ENCODE results near the gene UBA52. TPM values are rescaled to one million over a fixed set of nuclear protein-coding genes. Genes with fewer than 3 reads are reported as not detected.
A peak's percentile ranks its signal among the peaks of the same experiment; 100 is the strongest.

The UBA52 gene
- total and polyA plus RNA-seq, 2 of the 8 experiments (the other 6 are each of a cell fraction or from before 2014, with no cell fraction given) = 1,340 to 5,409 TPM

- peak overlapping the region; percentile 25 to 59 (median 44); a peak in 6 of 7 replicates for H3K9ac ChIP-seq (replicated peaks in 1 of 4; ENCODE audit: extremely low read depth in 1 of 4, low read depth in 3 of 4, low read length in 3 of 4)
- no peak overlapping the region for H2BK12ac ChIP-seq (ENCODE audit: low read depth, low read length)
- H2BK20ac ChIP-seq (ENCODE audit: low read length) = no peak overlapping the region
- H4K8ac ChIP-seq (ENCODE audit: extremely low read depth, insufficient read depth, low read length) = 0 out of 2 replicates have a peak overlapping the region, but pooled peaks have one; percentile 76
- H4K91ac ChIP-seq (replicated peaks; ENCODE audit: insufficient read length, low read length) = peak overlapping the region; percentile 76
- H3K27ac ChIP-seq (ENCODE audit: low read depth, low read length) = no peak overlapping the region
- no peak overlapping the region for H3K14ac ChIP-seq (ENCODE audit: insufficient read length)
- no peak overlapping the region for H2AFZ ChIP-seq (ENCODE audit: low read length)
- no peaks in the 10 kb centered on the region for H3K27me3 ChIP-seq (replicated peaks in 1 of 4; ENCODE audit: control insufficient read depth in 3 of 4, extremely low read depth in 1 of 4, insufficient read depth in 3 of 4, low read length in 3 of 4)
- H3K18ac ChIP-seq (ENCODE audit: extremely low read depth, low read length) = peak overlapping the region; percentile 48
- ChIA-PET POLR2A (ENCODE audit: partially characterized antibody) (interaction anchor here (0.6 to 2.6 kb wide), 14 partner anchors 11 to 126 kb away, joined by 3 to 23 read pairs (median 5); partner anchors contain the start of genes ELL, FKBP8, REX1BD and UBA52), CTCF (ENCODE audit: partially characterized antibody) (interaction anchor here (0.6 to 2.5 kb wide), 11 partner anchors 9 to 118 kb away, joined by 3 to 8 read pairs (median 5); partner anchors contain the start of genes FKBP8 and UBA52)
- peaks cover 0 to 23% of the 10 kb centered on the region in 2 experiments; a peak in 3 of 4 replicates for H3K79me2 ChIP-seq (ENCODE audit: control insufficient read depth in 1 of 2, insufficient read depth in 2 of 2, low read length in 2 of 2)
- 42% methylated on average over 11 of the region's 11 CpGs; no CpG with 5 or more reads in 1 of the 2 experiments for WGBS, 2 experiments (ENCODE audit: extremely low coverage in 1 of 2, insufficient coverage in 1 of 2, insufficient read length in 1 of 2, insufficient replicate concordance in 2 of 2, low coverage in 1 of 2, low lambda C conversion rate in 2 of 2, missing lambda C conversion rate in 1 of 2)
- H3K56ac ChIP-seq (replicated peaks; ENCODE audit: insufficient read length, low read depth, low read length) = no peak overlapping the region
- H3K79me1 ChIP-seq (ENCODE audit: low read depth, low read length) = peaks cover 4% of the 10 kb centered on the region
- H4K5ac ChIP-seq (ENCODE audit: insufficient read length, low read depth, low read length) = no peak overlapping the region
- peak overlapping the region; percentile 59 to 79 (median 70) for H3K4me3 ChIP-seq (ENCODE audit: extremely low read depth in 1 of 4, insufficient read depth in 2 of 4, low read depth in 3 of 4, low read length in 4 of 4)
- H3K4me2 ChIP-seq (ENCODE audit: insufficient read depth in 1 of 2, low read depth in 2 of 2, low read length in 2 of 2) = peak overlapping the region; percentile 78 to 81
- H3K23ac ChIP-seq (ENCODE audit: insufficient read length) = no peak overlapping the region
- no peaks in the 10 kb centered on the region; the same call in 1 of the 2 replicates for H3K23me2 ChIP-seq (ENCODE audit: low read depth, low read length)
- H2BK120ac ChIP-seq (replicated peaks; ENCODE audit: low read depth, low read length) = no peak overlapping the region
- H3K4ac ChIP-seq (replicated peaks; ENCODE audit: insufficient read length, low read depth, low read length) = no peak overlapping the region
- H3K9me3 ChIP-seq (ENCODE audit: insufficient read depth in 2 of 2, low read depth in 1 of 2, low read length in 1 of 2) = no peaks in the 10 kb centered on the region
- no peak overlapping the region for H2AK5ac ChIP-seq (ENCODE audit: low read depth, low read length)
- DNase-seq (ENCODE audit: low read depth in 1 of 2, low spot score in 2 of 2) (no peak), FAIRE-seq (no peak)
- TF ChIP-seq SIX5 (IDR thresholded peaks at IDR 0.05; ENCODE audit: low read depth, low read length) (no peak), ASH2L (IDR thresholded peaks at IDR 0.05; ENCODE audit: low read length) (peak; percentile 24)
- no peak overlapping the region for H2BK15ac ChIP-seq (ENCODE audit: low read length)
- peaks cover 0 to 6% (median 2%) of the 10 kb centered on the region in 4 experiments; a peak in 4 of 8 replicates for H3K36me3 ChIP-seq (ENCODE audit: control insufficient read depth in 2 of 4, insufficient read depth in 4 of 4, low read length in 3 of 4)
- no peaks in the 10 kb centered on the region; a peak in 1 of 7 replicates for H3K4me1 ChIP-seq (replicated peaks in 1 of 4; ENCODE audit: control insufficient read depth in 3 of 4, insufficient read depth in 4 of 4, low read length in 3 of 4)
- 0 out of 2 replicates have a peak overlapping the region, but pooled peaks have one; percentile 71 for H2BK5ac ChIP-seq (ENCODE audit: low read depth, low read length)
- peaks cover 0 to 9% of the 10 kb centered on the region in 2 experiments for H4K20me1 ChIP-seq (replicated peaks in 1 of 2; ENCODE audit: control insufficient read depth in 1 of 2, insufficient read depth in 2 of 2, low read length in 2 of 2)
Observed at GRCh38 chr19:18558202-18558555, 13.5 kb upstream of the UBA52 start.
